Stimulated activated memory B cell treated with anti-CD40 and anti-IgM and Interleukin-4, amounts not matched to agents 10 μg/mL and 1 μg/mL and 100 μg/mL, for 72 hours (primary cell): ENCODE data around the gene RBM47.
A peak's percentile ranks its signal among the peaks of the same experiment; 100 is the strongest.

Source experiments
- ATAC-seq: fragments of 150-1000 bp; cut with Tn5 transposase; 2 replicates; pipeline ENCODE4 v1.10.0; 2021
- H3K27ac Mint-ChIP-seq: one replicate; pipeline ENCODE4 v1.8.0; 2022; ENCODE audit warnings: mild to moderate bottlenecking, mixed read lengths
- H3K27me3 Mint-ChIP-seq: one replicate; pipeline ENCODE4 v1.8.0; 2022; ENCODE audit warnings: mixed read lengths
- H3K36me3 Mint-ChIP-seq: one replicate; pipeline ENCODE4 v1.8.0; 2022; ENCODE audit warnings: mixed read lengths
- H3K4me1 Mint-ChIP-seq: one replicate; pipeline ENCODE4 v1.8.0; 2022; ENCODE audit warnings: mixed read lengths
- H3K4me3 Mint-ChIP-seq: one replicate; pipeline ENCODE4 v1.8.0; 2022; ENCODE audit warnings: mild to moderate bottlenecking, moderate library complexity, mixed read lengths
- H3K9me3 Mint-ChIP-seq: one replicate; pipeline ENCODE4 v1.8.0; 2022; ENCODE audit warnings: mixed read lengths

Gene RBM47

GRCh38 chr4:40490481-40490880 is 139.2 kb downstream of the RBM47 start:
- H3K9me3 Mint-ChIP-seq = no peaks in the 10 kb centered on the region
- H3K27ac Mint-ChIP-seq = no peak overlapping the region
- H3K4me1 Mint-ChIP-seq = peaks cover 14% of the 10 kb centered on the region
- ATAC-seq = no peak
- H3K36me3 Mint-ChIP-seq = peaks cover 20% of the 10 kb centered on the region
- no peaks in the 10 kb centered on the region for H3K27me3 Mint-ChIP-seq
- no peak overlapping the region for H3K4me3 Mint-ChIP-seq

GRCh38 chr4:40489961-40490360 is 139.7 kb downstream of the RBM47 start:
- H3K4me3 Mint-ChIP-seq = no peak overlapping the region
- no peak overlapping the region for H3K27ac Mint-ChIP-seq
- no peaks in the 10 kb centered on the region for H3K9me3 Mint-ChIP-seq
- ATAC-seq = no peak
- H3K27me3 Mint-ChIP-seq = no peaks in the 10 kb centered on the region
- H3K36me3 Mint-ChIP-seq = peaks cover 20% of the 10 kb centered on the region
- H3K4me1 Mint-ChIP-seq = peaks cover 14% of the 10 kb centered on the region

DNA sequence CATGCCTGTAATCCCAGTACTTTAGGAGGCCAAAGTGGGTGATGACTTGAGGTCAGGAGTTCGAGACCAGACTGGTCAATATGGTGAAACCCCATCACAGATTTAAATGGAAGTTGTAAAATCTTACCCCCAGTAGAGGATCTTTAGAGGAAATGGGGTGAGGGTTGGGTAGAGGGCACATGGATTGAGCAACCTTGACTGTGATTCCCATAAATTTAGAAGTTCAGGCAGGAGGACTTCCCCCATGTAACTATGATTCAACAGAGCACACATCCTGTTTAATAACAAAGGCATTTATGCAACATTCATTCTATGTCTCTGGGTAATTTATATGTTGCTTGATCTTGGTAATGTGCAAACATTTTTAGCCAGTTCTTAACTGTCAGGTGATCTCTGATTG is 143.1 kb downstream of the RBM47 start:
- ATAC-seq = no peak
- no peaks in the 10 kb centered on the region for H3K9me3 Mint-ChIP-seq
- no peaks in the 10 kb centered on the region for H3K27me3 Mint-ChIP-seq
- H3K4me1 Mint-ChIP-seq = peaks cover 22% of the 10 kb centered on the region
- H3K4me3 Mint-ChIP-seq = no peak overlapping the region
- H3K27ac Mint-ChIP-seq = no peak overlapping the region
- H3K36me3 Mint-ChIP-seq = peaks cover 20% of the 10 kb centered on the region

GRCh38 chr4:40484346-40485090 is 145.1 kb downstream of the RBM47 start:
- H3K27me3 Mint-ChIP-seq = no peaks in the 10 kb centered on the region
- no peak for ATAC-seq
- H3K36me3 Mint-ChIP-seq = peaks cover 20% of the 10 kb centered on the region
- peaks cover 14% of the 10 kb centered on the region for H3K4me1 Mint-ChIP-seq
- H3K4me3 Mint-ChIP-seq = no peak overlapping the region
- no peak overlapping the region for H3K27ac Mint-ChIP-seq
- no peaks in the 10 kb centered on the region for H3K9me3 Mint-ChIP-seq

- no peaks in the 10 kb centered on the region for H3K27me3 Mint-ChIP-seq
- H3K4me1 Mint-ChIP-seq = peaks cover 8% of the 10 kb centered on the region
- H3K9me3 Mint-ChIP-seq = no peaks in the 10 kb centered on the region
- H3K36me3 Mint-ChIP-seq = peaks cover 20% of the 10 kb centered on the region
- H3K27ac Mint-ChIP-seq = no peak overlapping the region
- H3K4me3 Mint-ChIP-seq = no peak overlapping the region
- ATAC-seq = no peak
Observed at GRCh38 chr4:40482985-40483647, 146.5 kb downstream of the RBM47 start.

GRCh38 chr4:40481977-40482376 is 147.7 kb downstream of the RBM47 start:
- H3K27ac Mint-ChIP-seq = no peak overlapping the region
- H3K27me3 Mint-ChIP-seq = no peaks in the 10 kb centered on the region
- H3K36me3 Mint-ChIP-seq = peaks cover 15% of the 10 kb centered on the region
- ATAC-seq = no peak
- H3K4me3 Mint-ChIP-seq = no peak overlapping the region
- H3K9me3 Mint-ChIP-seq = no peaks in the 10 kb centered on the region
- peaks cover 8% of the 10 kb centered on the region for H3K4me1 Mint-ChIP-seq

DNA sequence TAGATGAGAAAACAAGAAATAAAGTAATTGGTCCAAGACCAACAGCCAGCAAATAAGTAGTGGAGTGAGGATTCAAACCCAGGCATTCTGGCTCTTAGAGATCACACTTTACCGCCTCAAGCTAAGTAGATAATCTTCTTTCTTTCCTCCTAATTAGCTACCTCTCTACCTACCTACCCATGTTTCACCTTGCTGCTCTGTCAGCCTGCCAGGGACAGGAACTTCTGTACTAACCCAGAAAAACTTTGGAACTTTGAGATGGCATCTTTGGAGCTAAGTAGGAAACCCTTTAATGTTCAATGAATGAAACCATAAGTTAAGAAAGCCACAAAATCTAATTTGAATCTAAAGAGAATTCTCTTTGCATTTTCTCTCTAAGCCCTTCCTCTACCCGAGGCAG is 149.4 kb downstream of the RBM47 start:
- no peak overlapping the region for H3K27ac Mint-ChIP-seq
- H3K27me3 Mint-ChIP-seq = no peaks in the 10 kb centered on the region
- no peak for ATAC-seq
- H3K9me3 Mint-ChIP-seq = no peaks in the 10 kb centered on the region
- peaks cover 21% of the 10 kb centered on the region for H3K4me1 Mint-ChIP-seq
- H3K36me3 Mint-ChIP-seq = peaks cover 23% of the 10 kb centered on the region
- H3K4me3 Mint-ChIP-seq = no peak overlapping the region

DNA sequence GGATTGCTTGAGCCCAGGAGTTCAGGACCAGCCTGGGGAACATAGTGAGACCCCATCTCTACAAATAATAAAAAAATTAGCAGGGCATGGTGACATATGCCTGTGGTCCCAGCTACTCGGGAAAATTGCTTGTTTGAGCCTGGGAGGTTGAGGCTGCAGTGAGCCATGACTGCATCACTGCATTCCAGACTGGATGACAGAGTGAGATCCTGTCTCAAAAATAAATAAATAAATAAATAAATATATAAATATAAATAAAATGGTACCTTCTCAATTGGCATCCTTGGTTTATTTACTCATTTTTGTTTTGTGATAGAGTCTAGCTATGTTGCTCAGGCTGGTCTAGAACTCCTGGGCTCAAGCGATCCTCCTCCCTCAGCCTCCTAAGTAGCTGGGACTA is 150.3 kb downstream of the RBM47 start:
- Mint-ChIP-seq H3K4me1 (peaks cover 18% of the 10 kb centered on the region), H3K36me3 (peaks cover 18% of the 10 kb centered on the region), H3K27me3 (no peaks in the 10 kb centered on the region), H3K4me3 (no peak overlapping the region), H3K9me3 (no peaks in the 10 kb centered on the region), H3K27ac (no peak overlapping the region)
- ATAC-seq = no peak

- Mint-ChIP-seq H3K27me3 (no peaks in the 10 kb centered on the region), H3K4me3 (no peak overlapping the region), H3K4me1 (peaks cover 15% of the 10 kb centered on the region), H3K27ac (no peak overlapping the region), H3K36me3 (peaks cover 15% of the 10 kb centered on the region), H3K9me3 (no peaks in the 10 kb centered on the region)
- no peak for ATAC-seq
Observed at GRCh38 chr4:40475609-40476008, 154.1 kb downstream of the RBM47 start.

GRCh38 chr4:40473578-40474388 is 155.9 kb downstream of the RBM47 start:
- ATAC-seq = no peak
- H3K27ac Mint-ChIP-seq = no peak overlapping the region
- H3K9me3 Mint-ChIP-seq = no peaks in the 10 kb centered on the region
- H3K36me3 Mint-ChIP-seq = peaks cover 15% of the 10 kb centered on the region
- peaks cover 15% of the 10 kb centered on the region for H3K4me1 Mint-ChIP-seq
- H3K4me3 Mint-ChIP-seq = no peak overlapping the region
- H3K27me3 Mint-ChIP-seq = no peaks in the 10 kb centered on the region

- H3K27ac Mint-ChIP-seq = no peak overlapping the region
- peaks cover 15% of the 10 kb centered on the region for H3K4me1 Mint-ChIP-seq
- no peak for ATAC-seq
Observed at GRCh38 chr4:40471923-40472322, 157.7 kb downstream of the RBM47 start.

GRCh38 chr4:40466789-40467188 is 162.9 kb downstream of the RBM47 start:
- ATAC-seq = no peak
- no peaks in the 10 kb centered on the region for H3K27me3 Mint-ChIP-seq
- no peak overlapping the region for H3K27ac Mint-ChIP-seq

More at GRCh38 chr4:40471923-40472322, 157.7 kb downstream of the RBM47 start:
- H3K4me3 Mint-ChIP-seq = no peak overlapping the region
- H3K36me3 Mint-ChIP-seq = peaks cover 15% of the 10 kb centered on the region
- H3K27me3 Mint-ChIP-seq = no peaks in the 10 kb centered on the region
- H3K9me3 Mint-ChIP-seq = no peaks in the 10 kb centered on the region

GRCh38 chr4:40462326-40462725 is 167.3 kb downstream of the RBM47 start:
- no peaks in the 10 kb centered on the region for H3K27me3 Mint-ChIP-seq
- H3K36me3 Mint-ChIP-seq = peaks cover 9% of the 10 kb centered on the region
- H3K27ac Mint-ChIP-seq = peak overlapping the region; percentile 57
- no peaks in the 10 kb centered on the region for H3K9me3 Mint-ChIP-seq
- H3K4me1 Mint-ChIP-seq = peaks cover 18% of the 10 kb centered on the region
- no peak overlapping the region for H3K4me3 Mint-ChIP-seq
- ATAC-seq = peak; percentile 93

More at GRCh38 chr4:40466789-40467188, 162.9 kb downstream of the RBM47 start:
- Mint-ChIP-seq H3K4me3 (no peak overlapping the region), H3K9me3 (no peaks in the 10 kb centered on the region), H3K4me1 (peaks cover 18% of the 10 kb centered on the region), H3K36me3 (peaks cover 13% of the 10 kb centered on the region)

- H3K27ac Mint-ChIP-seq = peak overlapping the region; percentile 57
- H3K36me3 Mint-ChIP-seq = peaks cover 9% of the 10 kb centered on the region
- no peaks in the 10 kb centered on the region for H3K9me3 Mint-ChIP-seq
- no peaks in the 10 kb centered on the region for H3K27me3 Mint-ChIP-seq
- ATAC-seq = no peak
- peaks cover 18% of the 10 kb centered on the region for H3K4me1 Mint-ChIP-seq
- no peak overlapping the region for H3K4me3 Mint-ChIP-seq
Observed at GRCh38 chr4:40461879-40462278, 167.8 kb downstream of the RBM47 start.

DNA sequence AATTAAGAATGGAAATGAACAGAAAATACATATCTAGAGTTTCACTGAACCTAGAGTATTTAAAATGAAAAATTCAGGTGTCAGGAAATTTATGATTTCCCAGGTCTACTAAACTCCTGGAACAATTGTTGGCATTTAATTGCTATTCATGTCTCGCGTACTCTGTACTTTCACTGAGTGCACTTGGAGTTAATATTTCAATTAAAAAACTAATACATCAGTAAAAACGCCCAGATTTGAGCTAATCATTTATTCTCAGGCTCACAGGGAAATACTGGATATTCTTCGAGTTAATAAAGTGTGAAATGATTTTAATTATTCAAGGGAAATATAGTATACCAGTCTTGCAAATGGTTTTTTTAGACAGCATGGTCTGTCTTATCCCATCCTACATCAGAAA is 168.6 kb downstream of the RBM47 start:
- Mint-ChIP-seq H3K27me3 (no peaks in the 10 kb centered on the region), H3K27ac (no peak overlapping the region), H3K4me1 (peaks cover 18% of the 10 kb centered on the region), H3K4me3 (no peak overlapping the region), H3K36me3 (peaks cover 9% of the 10 kb centered on the region), H3K9me3 (no peaks in the 10 kb centered on the region)
- ATAC-seq = no peak
